ENCODE measurements around the gene HYDIN. TPM values are rescaled to one million over a fixed set of nuclear protein-coding genes. Genes with fewer than 3 reads are reported as not detected.
"Not testable (repeated sequence)": the region's sequence is repeated elsewhere in the genome, so short reads cannot be mapped to it uniquely, and the experiment has no call there.

HYDIN gene
- total and polyA plus RNA-seq, 9 of the 15 experiments (the other 6 are each of a cell fraction or from before 2014, with no cell fraction given) = 0.08 to 0.43 (median 0.14) TPM; not detected in 1

DNA sequence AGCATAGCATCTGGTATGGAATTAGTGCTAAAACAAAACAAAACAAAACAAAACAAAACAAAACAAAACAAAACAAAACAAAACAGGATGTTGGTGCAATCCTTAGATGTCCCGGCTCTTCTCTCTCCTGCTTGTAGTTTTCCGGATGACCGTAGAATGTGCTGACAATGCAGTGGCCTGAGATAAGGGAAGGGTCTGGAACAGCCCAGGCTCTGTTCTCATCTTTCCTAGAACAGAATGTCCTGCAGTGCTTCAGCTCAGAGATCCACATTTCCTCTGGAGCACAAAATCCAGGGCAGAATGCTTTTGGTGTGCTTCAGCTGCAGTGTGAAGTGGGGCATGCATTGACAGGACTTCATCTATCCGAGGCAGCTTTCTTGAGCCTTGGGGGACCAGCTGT lies 345.9 kb downstream of the HYDIN start:
- ATAC-seq; H3K36me3 ChIP-seq (ENCODE audit: control insufficient read depth, insufficient read depth, low read length); H3K4me3 ChIP-seq; H3K4me2 ChIP-seq (ENCODE audit: insufficient read depth, low read length); H4K20me1 ChIP-seq (replicated peaks; ENCODE audit: control insufficient read depth, insufficient read depth, low read length); H3K9me1 ChIP-seq (ENCODE audit: control insufficient read depth, insufficient read depth, low read length); H3K79me2 ChIP-seq (ENCODE audit: control insufficient read depth, insufficient read depth, low read length); H3K27me3 ChIP-seq (ENCODE audit: control insufficient read depth in 2 of 2, insufficient read depth in 2 of 2, low read length in 2 of 2); FAIRE-seq; in situ Hi-C loops (cut with MboI); H3K9me3 ChIP-seq (replicated peaks; ENCODE audit: control insufficient read depth, insufficient read depth, low read depth, low read length); H3K4me1 ChIP-seq (replicated peaks in 1 of 2; ENCODE audit: control insufficient read depth in 2 of 2, insufficient read depth in 2 of 2, low read length in 2 of 2); CTCF ChIA-PET (ENCODE audit: low intra/inter-chr PET ratio); H3K9ac ChIP-seq (ENCODE audit: insufficient read depth in 1 of 2, low read depth in 2 of 2, low read length in 2 of 2); DNase-seq (ENCODE audit: extremely low read depth in 1 of 4, low spot score in 3 of 4); H3K27ac ChIP-seq (ENCODE audit: extremely low read depth, low read depth, low read length); POLR2A ChIA-PET; BruUV-seq (replicated peaks); intact Hi-C loops (cut with micrococcal nuclease); H2AFZ ChIP-seq (ENCODE audit: low read depth, low read length): not testable (repeated sequence)
- 25% methylated on average over 2 of the region's 4 CpGs for WGBS (ENCODE audit: insufficient coverage, low coverage, missing lambda C conversion rate)
- TF ChIP-seq ZNF316 (IDR thresholded peaks at IDR 0.05) = 0 out of 2 replicates have a peak, but pooled peaks have one; percentile 3

DNA sequence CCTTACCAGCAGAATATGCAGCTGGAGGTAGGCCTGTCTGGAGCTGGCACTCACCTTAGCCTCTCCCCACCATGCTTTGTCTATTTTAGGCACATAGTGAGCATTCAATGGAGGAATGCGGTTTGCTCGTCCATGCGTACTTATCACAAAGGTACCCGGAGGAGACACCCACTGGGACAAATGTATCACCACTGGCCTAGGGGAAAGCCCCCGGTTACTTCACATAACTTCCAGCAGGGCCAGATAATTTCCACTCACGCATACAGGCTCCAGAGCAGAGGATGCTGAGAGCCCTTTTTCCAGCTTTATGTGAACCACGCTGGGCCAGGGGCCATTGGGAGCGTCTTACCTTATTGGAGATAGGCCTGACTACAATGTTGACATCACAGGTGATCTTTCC lies 348.2 kb downstream of the HYDIN start:
- in situ Hi-C loops (cut with MboI); H4K20me1 ChIP-seq (replicated peaks; ENCODE audit: control insufficient read depth, insufficient read depth, low read length); H3K9me3 ChIP-seq (replicated peaks; ENCODE audit: control insufficient read depth, insufficient read depth, low read depth, low read length); H3K27ac ChIP-seq (ENCODE audit: extremely low read depth, low read depth, low read length); H3K9ac ChIP-seq (ENCODE audit: insufficient read depth in 1 of 2, low read depth in 2 of 2, low read length in 2 of 2); H2AFZ ChIP-seq (ENCODE audit: low read depth, low read length); CTCF ChIA-PET (ENCODE audit: low intra/inter-chr PET ratio); ATAC-seq; FAIRE-seq; POLR2A ChIA-PET; intact Hi-C loops (cut with micrococcal nuclease); H3K27me3 ChIP-seq (ENCODE audit: control insufficient read depth in 2 of 2, insufficient read depth in 2 of 2, low read length in 2 of 2); DNase-seq (ENCODE audit: extremely low read depth in 1 of 4, low spot score in 3 of 4); H3K79me2 ChIP-seq (ENCODE audit: control insufficient read depth, insufficient read depth, low read length); H3K9me1 ChIP-seq (ENCODE audit: control insufficient read depth, insufficient read depth, low read length); BruUV-seq (replicated peaks); H3K4me1 ChIP-seq (replicated peaks in 1 of 2; ENCODE audit: control insufficient read depth in 2 of 2, insufficient read depth in 2 of 2, low read length in 2 of 2); H3K4me2 ChIP-seq (ENCODE audit: insufficient read depth, low read length); H3K36me3 ChIP-seq (ENCODE audit: control insufficient read depth, insufficient read depth, low read length); H3K4me3 ChIP-seq: not testable (repeated sequence)
- 2% methylated on average over 6 of the region's 8 CpGs for WGBS (ENCODE audit: insufficient coverage, low coverage, missing lambda C conversion rate)

DNA sequence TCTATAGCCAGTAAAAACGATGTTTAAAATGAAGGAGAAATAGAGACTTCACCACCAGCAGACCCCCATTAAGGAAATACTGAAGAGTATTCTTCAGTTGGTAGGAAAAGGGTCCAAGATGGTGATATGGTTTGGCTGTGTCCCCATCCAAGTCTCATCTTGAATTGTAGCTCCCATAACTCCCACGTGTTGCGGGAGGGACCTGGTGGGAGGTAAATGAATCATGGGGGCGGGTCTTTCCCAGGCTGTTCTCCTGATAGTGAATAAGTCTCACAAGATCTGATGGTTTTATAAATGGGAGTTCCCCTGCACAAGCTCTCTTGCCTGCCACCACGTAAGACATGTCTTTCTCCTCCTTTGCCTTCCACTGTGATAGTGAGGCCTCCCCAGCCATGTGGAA lies 352.6 kb downstream of the HYDIN start:
- H3K4me1 ChIP-seq (replicated peaks in 1 of 2; ENCODE audit: control insufficient read depth in 2 of 2, insufficient read depth in 2 of 2, low read length in 2 of 2); H3K79me2 ChIP-seq (ENCODE audit: control insufficient read depth, insufficient read depth, low read length); H4K20me1 ChIP-seq (replicated peaks; ENCODE audit: control insufficient read depth, insufficient read depth, low read length); H3K36me3 ChIP-seq (ENCODE audit: control insufficient read depth, insufficient read depth, low read length); H3K27me3 ChIP-seq (ENCODE audit: control insufficient read depth in 2 of 2, insufficient read depth in 2 of 2, low read length in 2 of 2); H3K9me1 ChIP-seq (ENCODE audit: control insufficient read depth, insufficient read depth, low read length); POLR2A ChIA-PET; DNase-seq (ENCODE audit: extremely low read depth in 1 of 4, low spot score in 3 of 4); H3K27ac ChIP-seq (ENCODE audit: extremely low read depth, low read depth, low read length); H3K9ac ChIP-seq (ENCODE audit: insufficient read depth in 1 of 2, low read depth in 2 of 2, low read length in 2 of 2); FAIRE-seq; CTCF ChIA-PET (ENCODE audit: low intra/inter-chr PET ratio); in situ Hi-C loops (cut with MboI); intact Hi-C loops (cut with micrococcal nuclease); H3K4me3 ChIP-seq; H3K4me2 ChIP-seq (ENCODE audit: insufficient read depth, low read length); H2AFZ ChIP-seq (ENCODE audit: low read depth, low read length); H3K9me3 ChIP-seq (replicated peaks; ENCODE audit: control insufficient read depth, insufficient read depth, low read depth, low read length); ATAC-seq; BruUV-seq (replicated peaks): not testable (repeated sequence)
- 3% methylated on average over 3 of the region's 5 CpGs for WGBS (ENCODE audit: insufficient coverage, low coverage, missing lambda C conversion rate)

DNA sequence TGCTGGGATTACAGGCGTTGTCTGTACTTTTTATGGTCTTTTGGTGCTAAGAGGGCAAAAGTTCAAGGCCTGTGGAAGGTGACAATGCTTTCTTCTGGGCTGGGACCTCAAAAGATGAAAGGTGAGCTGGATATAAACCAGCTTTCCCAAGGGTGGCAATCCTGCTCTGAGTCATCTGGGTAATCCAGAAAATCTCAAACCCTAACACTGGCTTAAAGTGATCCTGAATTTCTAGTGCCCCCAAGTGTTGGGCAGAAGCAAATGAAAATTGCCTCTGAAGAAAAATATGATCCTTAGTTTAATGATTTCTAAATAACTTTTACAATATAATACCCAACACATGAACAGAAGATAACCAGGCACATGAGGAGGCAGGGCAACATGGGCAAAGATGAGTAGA lies 354.1 kb downstream of the HYDIN start:
- in situ Hi-C loops (cut with MboI); H3K27ac ChIP-seq (ENCODE audit: extremely low read depth, low read depth, low read length); DNase-seq (ENCODE audit: extremely low read depth in 1 of 4, low spot score in 3 of 4); H3K9me1 ChIP-seq (ENCODE audit: control insufficient read depth, insufficient read depth, low read length); intact Hi-C loops (cut with micrococcal nuclease); H3K79me2 ChIP-seq (ENCODE audit: control insufficient read depth, insufficient read depth, low read length); H3K36me3 ChIP-seq (ENCODE audit: control insufficient read depth, insufficient read depth, low read length); POLR2A ChIA-PET; BruUV-seq (replicated peaks); H3K4me2 ChIP-seq (ENCODE audit: insufficient read depth, low read length); H3K4me3 ChIP-seq; H2AFZ ChIP-seq (ENCODE audit: low read depth, low read length); CTCF ChIA-PET (ENCODE audit: low intra/inter-chr PET ratio); H3K9me3 ChIP-seq (replicated peaks; ENCODE audit: control insufficient read depth, insufficient read depth, low read depth, low read length); H3K4me1 ChIP-seq (replicated peaks in 1 of 2; ENCODE audit: control insufficient read depth in 2 of 2, insufficient read depth in 2 of 2, low read length in 2 of 2); H3K9ac ChIP-seq (ENCODE audit: insufficient read depth in 1 of 2, low read depth in 2 of 2, low read length in 2 of 2); H4K20me1 ChIP-seq (replicated peaks; ENCODE audit: control insufficient read depth, insufficient read depth, low read length); H3K27me3 ChIP-seq (ENCODE audit: control insufficient read depth in 2 of 2, insufficient read depth in 2 of 2, low read length in 2 of 2): not testable (repeated sequence)
- ATAC-seq (peak; percentile 49; the same call in 1 of the 3 replicates), FAIRE-seq (peak; percentile 85)
- WGBS (ENCODE audit: insufficient coverage, low coverage, missing lambda C conversion rate) = no CpG with 5 or more reads among the region's 1 CpG
